GM19468 (cell line): ENCODE measurements around the gene MLST8.

ENCODE experiments used
- ATAC-seq: cut with Tn5 transposase; IDR thresholded peaks from one replicate; pipeline ENCODE4 v1.9.1; 2021; ENCODE audit warnings: mild to moderate bottlenecking, moderate library complexity, moderate number of reproducible peaks; ENCODE audit not compliant: unreplicated experiment; ENCODE audit errors: extremely low read depth

MLST8 gene

DNA sequence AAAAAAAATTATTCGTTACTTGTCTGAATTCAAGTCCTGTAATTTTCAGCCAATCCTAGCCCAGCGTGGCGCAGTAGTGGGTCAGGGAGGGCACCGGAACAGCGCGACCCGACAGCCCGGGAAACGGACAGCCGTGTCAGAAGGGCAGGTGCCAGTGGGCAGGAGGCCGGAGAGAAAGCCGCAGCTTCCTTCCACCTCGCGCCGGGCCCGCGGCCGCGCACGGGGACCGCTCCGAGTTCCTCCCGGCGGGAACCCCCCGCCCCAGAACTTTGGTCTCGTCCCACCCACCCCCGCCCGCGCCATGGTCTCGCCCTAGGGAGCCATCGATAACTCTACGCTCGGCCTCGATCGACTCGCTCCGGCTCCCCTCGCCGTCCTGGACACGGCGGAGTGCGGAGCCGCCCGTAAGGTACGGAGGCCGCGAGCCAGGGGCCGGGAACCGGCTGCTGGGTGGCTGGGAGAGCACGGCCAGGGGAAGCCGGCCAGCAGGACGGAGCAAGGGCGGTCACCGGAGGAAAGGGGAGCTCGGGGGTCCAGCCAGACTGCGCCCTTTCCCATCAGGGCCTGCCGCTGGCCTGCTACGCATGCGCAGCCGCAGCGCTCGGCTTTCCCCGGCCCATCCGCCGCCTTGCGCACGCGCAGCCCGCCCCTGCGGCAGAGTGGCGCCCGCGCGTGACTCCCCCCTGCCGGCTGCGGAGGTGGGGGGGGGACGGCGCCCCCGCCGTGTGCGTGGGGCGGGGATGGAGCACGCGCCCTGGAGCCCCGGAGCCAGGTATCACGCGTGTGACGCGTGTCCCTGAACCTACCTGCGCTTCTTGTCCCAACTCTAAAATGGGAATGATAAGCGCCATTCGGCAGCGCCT lies at the start of gene MLST8:
TSS of gene MLST8 (plus strand) at position 351 of the 863 bp plus-strand sequence. CDS start 632 bp downstream, outside the sequence.
- peak; percentile 69 for ATAC-seq

DNA sequence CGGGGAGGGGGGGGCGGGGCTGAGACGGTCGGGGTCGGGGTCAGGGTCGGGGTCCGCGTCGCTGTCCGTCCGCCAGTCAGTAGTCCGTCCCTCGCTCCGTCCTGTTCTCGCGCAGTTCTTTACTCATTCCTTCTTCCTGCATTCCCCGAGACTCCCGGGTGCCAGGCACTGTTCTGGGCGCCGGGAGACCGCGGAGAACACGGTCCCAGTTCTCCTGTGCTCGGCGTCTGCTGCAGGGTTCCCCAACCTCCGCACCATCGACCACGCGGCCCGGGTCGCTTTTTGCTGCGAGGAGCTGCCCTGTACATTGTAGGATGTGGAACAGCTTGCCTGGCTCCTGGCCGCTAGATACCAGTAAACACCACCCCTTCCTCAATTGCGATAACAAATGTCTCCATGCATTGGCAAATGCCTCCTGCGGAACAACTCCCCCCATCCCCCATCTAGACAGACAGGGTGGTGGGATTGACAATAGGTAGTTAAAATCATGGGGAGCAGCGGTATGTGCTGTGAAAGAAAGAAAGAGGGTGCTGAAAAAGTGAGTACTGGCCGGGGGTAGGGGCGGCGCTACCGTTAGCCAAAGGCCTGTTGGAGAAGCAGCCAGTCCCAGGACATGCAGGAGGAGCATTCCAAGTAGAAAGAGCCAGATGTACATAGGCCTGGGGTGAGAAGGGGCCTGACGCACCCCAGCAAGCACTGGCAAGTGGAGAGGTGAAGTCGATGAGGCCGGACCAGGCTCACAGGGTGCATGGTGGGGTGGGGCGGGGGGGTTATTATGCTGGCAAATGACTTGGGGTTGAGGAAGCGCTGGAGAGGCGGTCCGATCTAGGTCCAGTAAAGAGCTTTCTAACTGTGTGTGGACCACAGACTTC lies 49.0 kb upstream of the MLST8 start:
- ATAC-seq: no peak

DNA sequence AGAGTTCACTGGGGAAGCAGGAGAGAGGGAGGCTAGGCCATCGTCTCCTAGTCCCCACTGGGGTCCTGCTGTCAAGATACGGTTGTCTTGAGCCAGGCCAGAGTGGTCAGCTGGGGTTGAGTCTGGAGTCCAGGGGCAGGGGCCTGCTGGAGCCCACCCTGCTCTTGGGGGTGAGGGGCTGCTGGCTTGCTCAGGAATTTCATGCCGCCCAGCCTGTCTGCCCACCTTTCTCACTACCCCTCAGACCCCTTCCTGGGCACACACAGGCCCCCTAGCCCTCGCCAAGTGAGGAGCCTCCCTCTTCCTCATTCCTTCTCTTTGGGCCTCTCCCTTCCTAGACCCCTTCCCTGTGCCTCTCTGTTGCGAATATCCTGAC lies 48.4 kb upstream of the MLST8 start:
- no peak for ATAC-seq

GRCh38 chr16:2157480-2158261 lies 47.6 kb upstream of the MLST8 start:
- no peak for ATAC-seq

GRCh38 chr16:2158262-2158638 lies 47.0 kb upstream of the MLST8 start:
- ATAC-seq: no peak

DNA sequence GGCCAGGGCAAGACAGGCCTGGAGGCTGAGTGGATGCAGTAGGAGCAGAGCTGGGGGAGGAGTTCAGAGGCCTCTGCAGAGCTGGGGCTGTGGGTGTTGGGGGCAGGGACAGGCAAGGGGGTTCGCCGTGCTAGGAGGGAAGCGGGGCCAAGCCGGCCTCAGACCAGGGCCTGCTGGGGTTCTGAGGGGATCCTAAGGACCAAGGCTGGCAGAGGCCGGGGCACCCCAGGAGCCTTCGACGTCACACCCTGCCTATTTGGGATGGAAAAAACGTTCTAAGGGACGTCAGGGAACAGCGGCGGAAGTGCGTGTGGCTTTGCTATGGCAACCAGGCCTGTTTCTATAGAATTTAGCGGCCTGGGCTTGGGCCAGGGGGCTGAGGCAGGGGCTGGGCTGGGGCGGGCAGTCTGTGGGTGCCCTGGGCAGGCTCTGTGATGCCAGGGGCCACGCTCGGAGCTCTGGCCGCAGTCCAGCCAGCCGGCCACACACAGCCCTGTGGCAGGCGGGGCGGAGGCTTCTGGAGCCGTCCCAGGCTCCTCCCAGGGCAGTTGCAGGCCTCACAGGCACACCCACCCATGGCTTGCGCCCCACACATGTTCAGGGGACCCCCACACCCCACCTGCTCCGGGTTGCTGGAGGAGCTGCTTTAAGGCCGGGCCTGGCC lies 45.9 kb upstream of the MLST8 start:
- no peak for ATAC-seq

DNA sequence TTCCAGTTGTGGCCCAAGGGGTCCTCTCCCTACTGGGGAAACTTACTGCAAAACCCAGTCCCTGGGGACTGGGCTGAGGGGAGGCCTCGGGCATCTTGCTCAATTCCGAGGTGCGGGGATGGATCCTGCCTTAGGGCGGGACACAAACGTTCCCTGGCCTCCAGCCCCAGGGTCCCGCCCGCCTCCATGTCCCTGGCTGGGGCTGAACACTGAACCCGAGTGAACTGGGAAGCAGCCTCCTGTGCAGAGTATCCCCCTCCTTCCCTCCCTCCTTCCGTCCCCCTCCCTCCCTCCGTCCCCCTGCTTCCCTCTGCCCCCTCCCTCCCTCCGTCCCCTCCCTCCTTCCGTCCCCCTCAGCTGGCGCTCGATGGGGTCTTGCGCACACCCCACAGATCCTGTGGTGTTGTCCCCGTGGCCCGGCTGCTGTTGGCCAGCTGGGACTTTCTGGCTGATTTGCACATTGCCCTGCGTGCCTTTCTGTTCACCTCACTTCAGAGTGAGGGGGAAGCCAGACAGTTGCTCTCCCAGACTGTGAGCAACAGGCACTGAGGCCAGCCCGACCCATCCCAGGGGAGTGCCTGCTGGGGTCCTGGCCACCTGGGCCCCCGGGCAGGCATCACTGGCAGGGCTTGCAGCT lies 44.2 kb upstream of the MLST8 start:
- no peak for ATAC-seq

DNA sequence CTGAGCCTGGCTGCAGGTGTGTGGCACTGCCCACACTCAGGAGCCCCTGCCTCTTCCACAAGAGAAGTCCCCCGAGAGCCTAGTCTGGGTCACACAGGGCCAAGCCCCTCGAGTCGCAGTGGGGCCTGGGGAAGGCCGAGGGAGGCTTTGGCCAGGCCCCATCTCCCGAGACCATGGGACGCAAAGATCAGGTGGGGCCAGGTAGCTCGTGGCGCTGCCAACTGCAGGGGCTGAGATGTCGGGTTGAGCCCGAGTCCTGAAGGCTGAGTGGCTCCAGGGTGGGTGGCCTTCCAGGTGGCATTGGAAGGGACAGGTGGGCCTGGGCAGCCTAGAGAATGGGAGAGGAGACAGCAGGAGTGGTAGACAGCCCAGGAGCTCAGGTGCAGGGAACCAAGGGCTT lies 43.3 kb upstream of the MLST8 start:
- ATAC-seq: no peak

DNA sequence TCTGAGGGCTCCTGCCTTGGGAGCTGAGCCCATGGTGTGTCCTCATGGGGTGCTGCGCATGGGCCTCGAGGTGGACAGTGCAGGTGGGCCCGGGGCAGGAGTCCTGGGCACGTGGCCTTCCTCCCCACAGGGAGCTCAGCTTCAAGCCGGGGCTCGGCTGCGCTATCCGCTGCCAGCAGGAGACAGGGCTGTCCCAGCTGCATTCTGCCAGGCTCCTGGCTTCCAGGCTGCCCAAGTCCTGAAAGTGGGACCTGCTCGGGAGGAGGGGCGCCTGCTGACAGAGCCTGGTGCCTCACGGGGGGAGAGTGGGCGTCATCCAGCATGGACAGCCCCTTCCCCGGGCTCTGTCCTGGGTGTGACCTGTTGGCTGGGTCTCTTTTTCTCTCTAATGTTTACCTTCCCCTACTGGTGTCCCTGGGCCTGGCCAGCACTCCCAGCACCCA lies 42.6 kb upstream of the MLST8 start:
- ATAC-seq: no peak

GRCh38 chr16:2163211-2163881 lies 41.9 kb upstream of the MLST8 start:
- no peak for ATAC-seq

GRCh38 chr16:2165861-2166260 lies 39.4 kb upstream of the MLST8 start:
- ATAC-seq: no peak

- ATAC-seq: no peak
Observed at GRCh38 chr16:2166263-2167067, 38.8 kb upstream of the MLST8 start.

GRCh38 chr16:2167068-2167638 lies 38.1 kb upstream of the MLST8 start:
- no peak for ATAC-seq

DNA sequence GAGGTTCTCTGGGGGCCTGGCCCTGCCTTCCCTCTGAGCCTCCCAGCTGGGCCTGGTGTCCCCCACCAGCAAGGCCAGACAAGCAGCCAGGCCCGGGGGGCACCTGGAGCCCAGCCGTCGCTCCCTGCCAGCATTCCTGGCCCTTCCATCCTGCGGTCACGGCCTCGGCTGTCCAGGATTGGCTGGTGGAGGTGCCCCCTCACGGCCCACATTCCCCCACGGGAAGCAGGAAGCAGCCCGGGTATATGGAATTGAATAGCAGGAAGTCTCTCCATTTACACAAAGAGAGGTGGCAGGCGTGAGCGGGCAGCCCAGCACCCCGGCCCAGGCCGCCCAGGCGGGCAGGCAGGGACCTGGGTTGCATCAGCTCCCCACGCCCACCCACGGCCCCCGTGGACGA lies 35.2 kb upstream of the MLST8 start:
- no peak for ATAC-seq

GRCh38 chr16:2170587-2171435 lies 34.4 kb upstream of the MLST8 start:
- no peak for ATAC-seq

GRCh38 chr16:2171601-2172178 lies 33.6 kb upstream of the MLST8 start:
- ATAC-seq: no peak
